ENCODE measurements around the gene PAPPA.

The PAPPA gene

DNA sequence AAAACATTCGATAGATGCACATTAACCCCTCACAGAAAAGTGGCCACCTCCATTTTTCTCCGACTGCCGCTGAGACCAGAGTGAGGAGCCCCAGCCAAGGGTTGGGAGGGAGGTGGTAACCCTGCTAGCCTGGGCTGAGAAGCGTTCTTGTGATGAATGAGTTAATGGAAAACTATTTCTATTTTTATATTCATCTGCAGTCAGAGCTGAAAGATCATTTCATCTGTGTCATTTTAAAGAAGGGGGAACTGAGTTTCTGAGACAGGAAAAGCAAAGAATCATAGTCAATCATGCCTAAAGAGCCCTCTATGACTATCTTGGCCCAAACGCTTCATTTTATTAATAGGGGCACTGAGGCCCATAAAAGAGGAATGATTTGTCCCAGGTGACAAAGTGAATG, 229.5 kb downstream of the PAPPA start:
- no peak for TF ChIP-seq GATA1 (IDR thresholded peaks at IDR 0.05; ENCODE audit: low read depth, low read length)
- no peak for TF ChIP-seq POLR2A (IDR thresholded peaks at IDR 0.05; ENCODE audit: low read length)
- DNase-seq, result no peak

DNA sequence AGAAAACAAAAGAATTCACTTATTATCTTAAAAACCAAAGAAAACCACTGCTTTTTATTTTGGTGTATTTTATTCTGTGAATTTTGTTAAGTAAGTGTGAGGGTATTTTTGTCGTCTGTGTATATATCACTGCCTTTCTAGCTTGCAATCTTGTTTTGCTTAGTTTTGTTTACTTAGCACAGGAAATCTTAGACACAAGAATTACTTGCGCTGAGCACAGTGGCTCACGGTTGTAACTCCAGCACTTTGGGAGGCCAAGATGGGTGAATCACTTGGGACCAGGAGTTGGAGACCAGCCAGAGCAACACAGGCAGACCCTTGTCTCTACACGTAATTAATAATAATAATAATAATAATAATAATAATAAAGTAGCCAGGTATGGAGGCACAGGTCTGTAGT, 230.3 kb downstream of the PAPPA start:
- no peak for DNase-seq
- no peak for TF ChIP-seq POLR2A (IDR thresholded peaks at IDR 0.05; ENCODE audit: low read length)
- TF ChIP-seq GATA1 (IDR thresholded peaks at IDR 0.05; ENCODE audit: low read depth, low read length), result no peak

DNA sequence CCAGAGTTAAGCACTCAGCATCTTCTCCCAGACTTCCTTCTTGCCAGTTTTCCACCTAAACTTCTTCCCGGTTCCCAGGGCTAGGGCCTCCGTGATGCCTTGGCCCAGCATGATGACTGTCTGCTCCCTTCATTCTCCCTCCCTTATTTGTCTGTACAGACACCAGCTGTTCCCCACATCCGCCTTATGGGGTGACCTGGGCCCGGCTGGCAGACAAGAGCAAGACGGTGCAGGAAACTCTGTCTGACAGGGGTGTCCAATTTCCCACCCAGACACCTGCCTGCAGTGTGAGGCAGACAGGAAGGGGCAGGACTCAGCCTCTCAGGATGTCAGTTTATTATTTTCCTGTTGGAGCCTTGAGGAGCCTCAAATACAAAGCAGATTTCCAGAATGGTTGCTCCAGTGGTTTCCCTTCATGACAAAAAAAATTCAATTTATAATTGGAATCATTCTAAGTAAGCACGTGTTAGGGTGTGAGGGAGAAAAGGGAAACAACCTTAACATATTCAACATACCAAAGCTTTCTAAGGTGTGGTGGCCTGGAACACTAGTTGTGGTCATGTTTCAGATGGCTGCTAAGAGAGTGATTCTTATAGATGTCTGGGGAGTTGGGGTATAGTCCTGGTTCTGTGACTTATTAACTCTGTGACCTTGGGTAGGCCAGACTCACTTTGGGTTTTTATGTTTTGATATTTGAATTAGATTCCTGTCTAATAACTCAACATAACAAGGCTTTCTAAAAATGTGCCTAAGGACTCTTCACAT, 234.5 kb downstream of the PAPPA start:
- TF ChIP-seq POLR2A (IDR thresholded peaks at IDR 0.05; ENCODE audit: low read length) (no peak), GATA1 (IDR thresholded peaks at IDR 0.05; ENCODE audit: low read depth, low read length) (no peak)
- no peak for DNase-seq

DNA sequence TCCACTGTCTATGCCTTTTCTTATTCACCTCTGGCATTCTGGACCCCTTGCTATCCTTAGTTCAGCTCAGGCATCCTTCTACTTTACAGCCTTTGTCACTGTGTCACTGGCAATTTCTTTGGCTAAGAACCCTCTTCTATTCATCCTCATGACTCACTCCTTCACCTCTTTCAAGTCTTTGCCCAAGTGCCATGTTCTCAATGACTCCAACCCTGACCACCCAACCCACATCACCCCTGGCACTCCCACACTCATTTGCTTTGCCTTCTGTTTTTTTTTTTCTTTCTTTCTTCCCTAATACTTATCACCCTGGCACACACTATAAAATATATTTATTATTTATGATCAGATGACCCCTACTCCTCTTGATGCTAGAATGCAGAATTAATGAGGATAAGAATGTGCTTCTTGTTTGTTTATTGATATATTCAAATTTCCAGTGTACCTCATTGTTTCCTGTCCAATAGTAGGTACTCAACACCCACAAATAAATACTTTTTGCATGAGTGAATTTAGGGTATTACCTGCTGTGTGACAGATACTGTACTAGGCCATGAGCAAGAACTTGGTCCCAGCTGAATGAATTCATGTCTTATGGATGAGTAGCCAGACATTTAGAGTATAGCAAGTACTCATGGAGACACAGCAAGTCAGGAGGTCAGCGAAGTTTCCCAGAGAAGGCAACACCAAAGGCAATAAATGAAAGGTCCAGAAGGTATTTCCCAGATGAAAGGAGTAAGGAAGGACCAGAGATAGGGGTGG, 236.1 kb downstream of the PAPPA start:
- DNase-seq, result no peak
- TF ChIP-seq POLR2A (IDR thresholded peaks at IDR 0.05; ENCODE audit: low read length) (no peak), GATA1 (IDR thresholded peaks at IDR 0.05; ENCODE audit: low read depth, low read length) (no peak)

DNA sequence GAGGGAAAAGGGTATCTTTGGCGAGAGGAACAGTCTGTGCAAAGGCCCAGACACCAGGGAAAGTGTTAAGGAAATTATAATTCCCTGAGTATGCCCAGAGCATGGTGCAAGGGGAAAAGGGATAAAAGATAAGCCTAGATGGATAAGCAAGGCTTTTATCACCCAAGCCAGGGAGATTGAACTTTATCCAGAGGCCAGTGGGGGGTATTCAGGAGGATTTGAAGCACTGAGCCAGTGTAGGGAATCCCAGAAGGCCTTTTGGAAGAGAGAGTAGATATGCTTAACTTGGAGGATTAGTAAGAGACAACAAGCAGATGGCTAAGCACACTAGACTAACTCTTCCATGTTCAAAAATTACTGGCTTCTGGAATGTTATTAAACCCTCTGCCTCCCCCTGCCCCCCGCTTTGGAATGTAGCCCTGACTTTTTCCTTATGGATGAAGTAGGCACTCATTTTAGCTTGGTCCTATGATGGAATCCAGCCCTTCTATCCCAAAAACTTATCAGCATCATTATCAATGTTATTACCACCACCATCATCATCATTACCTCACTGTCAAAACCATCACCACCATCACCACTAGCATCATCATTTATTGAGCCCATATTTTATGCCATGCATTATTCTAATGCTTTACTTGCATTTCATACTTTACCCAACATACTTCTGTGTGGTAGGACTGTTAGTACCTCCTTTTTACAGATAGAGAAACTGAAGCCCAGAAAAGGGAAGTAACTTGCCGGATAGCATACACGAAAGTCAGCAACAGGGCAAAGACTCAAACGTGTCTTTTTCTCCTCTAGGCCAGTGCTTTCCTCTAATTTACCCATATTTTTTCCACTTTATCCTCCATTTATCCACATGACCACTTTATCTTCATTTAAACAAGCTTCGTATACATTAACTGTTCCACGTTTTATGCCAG, 237.0 kb downstream of the PAPPA start:
- TF ChIP-seq POLR2A (IDR thresholded peaks at IDR 0.05; ENCODE audit: low read length) (no peak), GATA1 (IDR thresholded peaks at IDR 0.05; ENCODE audit: low read depth, low read length) (no peak)
- no peak for DNase-seq

DNA sequence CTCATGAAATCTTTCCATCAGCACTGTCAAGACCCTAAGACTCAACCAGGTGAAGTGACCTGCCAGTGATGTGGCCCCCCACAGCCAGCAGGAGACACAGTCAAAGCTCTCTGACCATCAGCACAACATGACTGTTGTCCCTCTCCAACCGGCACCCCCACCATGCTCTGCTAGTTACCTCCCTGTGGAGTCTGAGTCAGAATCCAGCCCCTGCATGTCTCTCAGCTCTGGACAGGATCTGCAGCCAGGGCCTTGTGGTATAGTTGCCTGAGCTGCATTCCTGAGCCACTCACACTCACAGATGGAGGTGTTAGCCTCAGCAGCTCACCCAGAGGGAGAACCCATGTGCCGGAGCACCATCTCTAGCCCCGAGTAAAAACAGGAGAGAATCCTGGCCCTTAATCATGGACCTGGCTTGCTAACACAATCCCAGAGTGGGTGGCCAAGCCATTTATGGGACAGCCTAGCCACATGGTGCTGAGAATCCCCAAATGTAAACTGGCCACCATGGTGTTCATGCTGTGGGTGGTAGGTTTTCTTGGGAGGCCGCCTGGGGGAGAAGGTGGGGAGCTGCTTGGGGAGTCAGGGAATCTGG, 237.8 kb downstream of the PAPPA start:
- TF ChIP-seq GATA1 (IDR thresholded peaks at IDR 0.05; ENCODE audit: low read depth, low read length) (no peak), POLR2A (IDR thresholded peaks at IDR 0.05; ENCODE audit: low read length) (no peak)
- no peak for DNase-seq

DNA sequence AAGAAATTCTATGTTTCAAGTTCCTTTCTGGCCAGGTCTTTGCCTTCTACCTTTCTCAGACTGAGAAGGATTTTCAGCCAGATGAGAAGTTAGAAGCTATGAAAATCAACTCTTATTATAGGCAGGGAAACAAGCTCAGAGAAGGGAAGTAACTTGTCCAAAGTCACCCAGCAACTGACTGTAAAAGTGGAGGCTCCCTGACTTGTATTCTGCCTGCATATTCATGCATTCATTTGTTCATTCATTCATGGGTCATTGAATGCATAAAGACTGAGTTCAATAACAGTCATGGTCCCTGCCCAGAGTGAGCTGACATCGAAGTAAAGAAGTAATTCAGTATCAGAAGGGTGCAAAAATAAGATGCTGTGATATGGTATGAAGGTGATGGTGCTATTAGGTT, 239.6 kb downstream of the PAPPA start:
- no peak for DNase-seq
- TF ChIP-seq GATA1 (IDR thresholded peaks at IDR 0.05; ENCODE audit: low read depth, low read length) (no peak), POLR2A (IDR thresholded peaks at IDR 0.05; ENCODE audit: low read length) (no peak)

DNA sequence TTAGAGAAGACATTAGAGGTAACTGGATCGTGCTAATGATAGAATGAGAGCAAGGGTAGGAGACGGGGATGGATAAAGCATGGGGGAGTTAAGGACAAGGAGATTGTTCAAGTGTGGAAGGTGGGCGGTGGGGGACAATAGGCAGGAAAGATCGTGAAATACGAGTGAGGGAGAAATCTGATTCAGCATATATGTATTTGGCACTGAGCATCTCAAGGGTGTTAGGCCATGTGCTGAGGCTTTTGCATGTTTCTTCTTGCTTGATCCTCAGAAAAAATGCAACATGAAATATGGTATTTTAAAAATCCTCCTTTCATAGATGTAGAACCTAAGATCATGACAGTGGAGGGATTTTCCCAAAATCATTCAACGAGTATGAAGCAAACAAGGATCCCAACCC, 240.5 kb downstream of the PAPPA start:
- no peak for DNase-seq
- TF ChIP-seq POLR2A (IDR thresholded peaks at IDR 0.05; ENCODE audit: low read length), result no peak
- no peak for TF ChIP-seq GATA1 (IDR thresholded peaks at IDR 0.05; ENCODE audit: low read depth, low read length)

DNA sequence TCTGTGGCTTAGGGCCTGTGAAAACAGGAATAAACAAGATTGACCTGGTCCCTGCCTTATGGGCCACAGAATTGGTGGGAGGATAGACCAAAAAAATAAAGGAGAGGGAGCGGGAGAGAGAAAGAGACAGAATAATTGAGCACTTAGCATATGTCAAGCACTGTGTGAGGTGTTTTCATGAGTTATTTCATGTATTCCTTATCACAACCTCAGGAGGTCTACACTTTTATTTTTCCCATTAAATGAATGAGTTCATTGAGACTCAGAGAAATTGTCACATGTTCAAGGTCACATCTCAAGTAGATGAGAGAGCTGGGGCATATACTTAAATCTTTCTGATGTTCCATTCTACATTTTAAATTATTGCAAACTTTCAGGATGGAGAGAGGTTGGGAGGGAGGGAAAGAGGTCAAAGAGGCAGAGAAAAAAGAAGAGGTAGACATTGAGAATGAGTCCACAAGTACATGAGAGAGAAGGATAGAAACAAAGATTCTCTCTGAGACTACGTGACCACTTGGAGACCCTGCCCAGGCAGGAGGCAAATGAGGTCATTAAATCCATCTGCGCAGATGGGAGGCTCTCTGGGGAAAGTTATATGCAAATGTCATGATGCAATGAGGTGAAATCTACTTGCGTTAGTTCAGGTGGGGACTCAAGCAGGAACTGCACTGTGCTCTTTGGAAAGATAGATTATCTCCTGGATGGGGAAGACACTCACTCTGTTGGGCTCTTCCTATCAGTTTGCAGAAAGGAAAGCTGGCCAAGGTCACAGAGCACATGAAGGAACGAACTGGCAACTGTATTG, 241.5 kb downstream of the PAPPA start:
- DNase-seq, result peak; percentile 68 to 80
- TF ChIP-seq POLR2A (IDR thresholded peaks at IDR 0.05; ENCODE audit: low read length) (no peak), GATA1 (IDR thresholded peaks at IDR 0.05; ENCODE audit: low read depth, low read length) (no peak)

DNA sequence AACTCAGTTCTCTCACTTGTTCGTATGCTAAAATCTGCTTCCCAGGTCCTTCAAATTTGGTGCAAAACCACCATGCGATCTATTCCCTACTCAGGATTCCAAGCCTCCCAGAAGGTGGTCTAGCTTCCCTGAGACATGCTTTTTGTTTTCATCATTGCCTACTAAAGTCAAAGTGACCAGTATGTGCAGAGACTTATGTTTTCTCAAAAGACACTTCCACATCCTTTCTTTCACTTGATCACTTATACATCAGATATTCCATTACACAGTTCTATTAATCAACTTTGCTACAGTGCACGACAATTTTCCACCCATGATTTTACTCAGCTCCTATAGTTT, 242.1 kb downstream of the PAPPA start:
- no peak for DNase-seq
- TF ChIP-seq POLR2A (IDR thresholded peaks at IDR 0.05; ENCODE audit: low read length) (no peak), GATA1 (IDR thresholded peaks at IDR 0.05; ENCODE audit: low read depth, low read length) (no peak)

DNA sequence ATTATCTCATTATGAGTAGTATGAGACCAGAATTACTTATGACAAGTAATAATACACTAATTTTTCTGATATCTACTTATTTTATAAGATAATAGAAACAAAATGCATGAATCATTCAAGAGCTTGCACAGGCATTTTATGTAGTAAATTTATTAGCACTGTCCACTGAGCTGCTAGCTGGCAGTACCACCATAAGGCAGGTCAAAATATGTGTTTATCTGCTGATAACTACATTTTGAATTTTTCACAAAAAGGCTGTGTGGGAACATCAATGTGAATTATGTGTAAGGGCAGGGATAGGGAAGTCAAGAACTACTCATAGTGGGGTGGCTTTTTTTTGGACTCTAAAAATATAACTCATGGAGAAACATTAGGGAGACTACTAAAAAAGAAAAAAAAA, 249.6 kb downstream of the PAPPA start:
- TF ChIP-seq POLR2A (IDR thresholded peaks at IDR 0.05; ENCODE audit: low read length), result no peak
- no peak for TF ChIP-seq GATA1 (IDR thresholded peaks at IDR 0.05; ENCODE audit: low read depth, low read length)
- no peak for DNase-seq

DNA sequence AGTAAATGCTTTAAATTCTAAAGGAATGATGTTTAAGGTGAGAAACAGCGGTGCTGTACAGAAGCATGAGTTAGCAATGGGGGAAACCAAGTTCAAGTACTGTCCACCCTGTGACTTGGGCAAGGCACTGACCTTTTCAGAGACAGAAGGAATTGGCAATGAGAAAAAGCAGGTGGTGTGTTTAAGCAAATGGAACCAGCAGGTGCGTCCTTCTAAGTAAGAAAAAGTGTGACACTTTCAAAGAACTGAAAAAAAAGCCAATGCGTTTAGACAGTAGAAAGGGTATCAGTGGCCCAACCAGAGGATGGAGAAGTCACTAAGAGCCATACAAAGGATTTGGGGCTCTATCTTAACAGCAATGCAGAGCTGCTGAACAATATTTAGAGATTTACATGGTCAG, 250.6 kb downstream of the PAPPA start:
- DNase-seq, result no peak
- TF ChIP-seq POLR2A (IDR thresholded peaks at IDR 0.05; ENCODE audit: low read length), result no peak
- TF ChIP-seq GATA1 (IDR thresholded peaks at IDR 0.05; ENCODE audit: low read depth, low read length), result no peak

DNA sequence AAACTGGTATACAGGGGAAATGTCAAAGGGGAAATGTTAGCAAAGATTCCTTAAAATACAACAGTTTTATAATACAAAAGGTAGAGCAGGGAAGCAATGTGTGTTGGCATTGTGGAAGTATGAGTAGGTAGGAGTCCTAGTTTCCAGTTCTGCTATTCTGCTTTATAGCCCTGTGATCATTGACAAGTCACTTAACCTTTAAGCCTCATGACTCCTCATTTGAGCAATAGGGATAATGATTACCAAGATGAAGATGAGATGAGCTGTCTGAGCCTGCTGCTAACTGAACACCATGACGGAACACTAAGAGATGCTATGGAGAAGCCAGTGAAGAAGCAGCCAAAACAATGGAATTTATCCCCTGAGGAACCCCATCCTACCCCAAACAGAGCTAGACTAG, 251.7 kb downstream of the PAPPA start:
- no peak for TF ChIP-seq POLR2A (IDR thresholded peaks at IDR 0.05; ENCODE audit: low read length)
- TF ChIP-seq GATA1 (IDR thresholded peaks at IDR 0.05; ENCODE audit: low read depth, low read length), result no peak
- no peak for DNase-seq
